Tibial nerve (tissue), 4 donors: Measurements from ENCODE around the gene MMD. TPM values are rescaled to one million over a fixed set of nuclear protein-coding genes. Genes with fewer than 3 reads are reported as not detected.
"Not testable (repeated sequence)": the region's sequence is repeated elsewhere in the genome, so short reads cannot be mapped to it uniquely, and the experiment has no call there.

Experiments
- DNase-seq, 2 donors: peaks; one replicate each; pipeline ENCODE4 v3.0.0-alpha.2; 2019; ENCODE audit warnings: low spot score in 2 of 2
- H3K27ac ChIP-seq, 4 donors: fragments of 200-600 bp; sonication (generic) in 3 of 4; one replicate each; pipeline ENCODE4 v1.5.1; 2017 to 2019; ENCODE audit warnings: mild to moderate bottlenecking in 1 of 4
- H3K27me3 ChIP-seq, 2 donors: fragments of 200-600 bp; sonication (generic) in 1 of 2; one replicate each; pipeline versions ENCODE4 v1.5.1 to v1.6.0; 2017 to 2019
- H3K36me3 ChIP-seq, 3 donors: fragments of 200-600 bp; sonication (generic); one replicate each; pipeline ENCODE4 v1.5.1; 2018 to 2019
- H3K4me1 ChIP-seq, 4 donors: fragments of 200-600 bp; sonication (generic) in 3 of 4; one replicate each; pipeline ENCODE4 v1.5.1; 2017 to 2019
- H3K4me3 ChIP-seq, 4 donors: fragments of 200-600 bp; sonication (generic) in 3 of 4; one replicate each; pipeline ENCODE4 v1.5.1; 2017 to 2019; ENCODE audit warnings: mild to moderate bottlenecking in 1 of 4, moderate library complexity in 1 of 4
- H3K9me3 ChIP-seq, 4 donors: fragments of 200-600 bp; sonication (generic) in 3 of 4; one replicate each; pipeline ENCODE4 v1.5.1; 2017 to 2019
- EP300 ChIP-seq, 2 donors: sonication (generic); formaldehyde crosslinking; IDR thresholded peaks; one replicate each; pipeline ENCODE4 v1.6.1; 2017; ENCODE audit warnings: antibody characterized with exemption in 2 of 2, mild to moderate bottlenecking in 1 of 2
- POLR2A ChIP-seq, 2 donors: fragments of 450-650 bp; IDR thresholded peaks; one replicate each; pipeline ENCODE4 v1.6.1; 2017; ENCODE audit warnings: antibody characterized with exemption in 2 of 2, mild to moderate bottlenecking in 2 of 2, moderate library complexity in 2 of 2
- WGBS, 2 donors: methylation state at CpG; one replicate each; pipeline ENCODE4 v1.1.5; 2018; 5-methylcytosine and 5-hydroxymethylcytosine counted together
- total RNA-seq, 4 donors: library from RNA; depleted of rRNA; stranded (reverse); fragments of >200 nt; gene quantifications; one replicate each; pipeline ENCODE4 v1.1.0, GENCODE V29; 2016
- TF ChIP-seq, protein P1 (sequence below), 5 experiments: fragments of 200-600 bp in 3 of 5; fragments of 450-650 bp in 2 of 5; sonication (generic) in 3 of 5; IDR thresholded peaks; one replicate each; pipeline ENCODE4 v1.5.1; 2016 to 2019; ENCODE audit warnings: antibody characterized with exemption in 5 of 5, mild to moderate bottlenecking in 3 of 5, moderate library complexity in 2 of 5

MMD gene
- total RNA-seq, 4 donors from 2014 or later, result 16.1 to 60.9 (median 37.7) TPM

DNA sequence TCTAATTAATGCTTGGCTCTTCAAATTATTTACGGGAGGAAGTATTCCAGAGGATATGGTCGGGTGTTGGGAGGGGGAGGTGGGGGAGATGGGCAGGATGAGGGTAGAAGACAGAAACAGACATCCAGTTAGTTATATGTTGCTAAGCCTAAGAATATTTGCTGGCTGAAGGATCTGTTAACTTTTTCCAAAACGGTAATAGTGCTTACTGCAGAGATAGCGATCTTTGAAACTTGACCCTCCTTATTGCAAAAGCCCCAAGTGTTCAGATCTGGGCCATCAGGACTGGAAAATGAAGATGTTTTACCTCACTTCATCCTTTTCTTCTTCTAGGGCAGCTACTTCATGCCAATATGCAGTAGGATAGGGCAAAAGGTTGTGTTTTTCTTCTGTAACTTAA lies 27.0 kb upstream of the MMD start:
- Histone ChIP-seq H3K27me3 (no peaks in the 10 kb centered on the region), H3K4me3 (no peak overlapping the region), H3K4me1 (peaks cover 0 to 15% (median 2%) of the 10 kb centered on the region in 4 donors), H3K36me3 (no peaks in the 10 kb centered on the region), H3K27ac (no peak overlapping the region), H3K9me3 (no peaks in the 10 kb centered on the region)
- DNase-seq, result no peak
- 54 to 58% methylated on average over 4 of the region's 4 CpGs for WGBS, 2 donors
- TF ChIP-seq POLR2A (IDR thresholded peaks at IDR 0.05) (no peak), EP300 (IDR thresholded peaks at IDR 0.05) (no peak)
- TF ChIP-seq, protein P1, sequence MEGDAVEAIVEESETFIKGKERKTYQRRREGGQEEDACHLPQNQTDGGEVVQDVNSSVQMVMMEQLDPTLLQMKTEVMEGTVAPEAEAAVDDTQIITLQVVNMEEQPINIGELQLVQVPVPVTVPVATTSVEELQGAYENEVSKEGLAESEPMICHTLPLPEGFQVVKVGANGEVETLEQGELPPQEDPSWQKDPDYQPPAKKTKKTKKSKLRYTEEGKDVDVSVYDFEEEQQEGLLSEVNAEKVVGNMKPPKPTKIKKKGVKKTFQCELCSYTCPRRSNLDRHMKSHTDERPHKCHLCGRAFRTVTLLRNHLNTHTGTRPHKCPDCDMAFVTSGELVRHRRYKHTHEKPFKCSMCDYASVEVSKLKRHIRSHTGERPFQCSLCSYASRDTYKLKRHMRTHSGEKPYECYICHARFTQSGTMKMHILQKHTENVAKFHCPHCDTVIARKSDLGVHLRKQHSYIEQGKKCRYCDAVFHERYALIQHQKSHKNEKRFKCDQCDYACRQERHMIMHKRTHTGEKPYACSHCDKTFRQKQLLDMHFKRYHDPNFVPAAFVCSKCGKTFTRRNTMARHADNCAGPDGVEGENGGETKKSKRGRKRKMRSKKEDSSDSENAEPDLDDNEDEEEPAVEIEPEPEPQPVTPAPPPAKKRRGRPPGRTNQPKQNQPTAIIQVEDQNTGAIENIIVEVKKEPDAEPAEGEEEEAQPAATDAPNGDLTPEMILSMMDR (IDR thresholded peaks at IDR 0.05), result no peak

DNA sequence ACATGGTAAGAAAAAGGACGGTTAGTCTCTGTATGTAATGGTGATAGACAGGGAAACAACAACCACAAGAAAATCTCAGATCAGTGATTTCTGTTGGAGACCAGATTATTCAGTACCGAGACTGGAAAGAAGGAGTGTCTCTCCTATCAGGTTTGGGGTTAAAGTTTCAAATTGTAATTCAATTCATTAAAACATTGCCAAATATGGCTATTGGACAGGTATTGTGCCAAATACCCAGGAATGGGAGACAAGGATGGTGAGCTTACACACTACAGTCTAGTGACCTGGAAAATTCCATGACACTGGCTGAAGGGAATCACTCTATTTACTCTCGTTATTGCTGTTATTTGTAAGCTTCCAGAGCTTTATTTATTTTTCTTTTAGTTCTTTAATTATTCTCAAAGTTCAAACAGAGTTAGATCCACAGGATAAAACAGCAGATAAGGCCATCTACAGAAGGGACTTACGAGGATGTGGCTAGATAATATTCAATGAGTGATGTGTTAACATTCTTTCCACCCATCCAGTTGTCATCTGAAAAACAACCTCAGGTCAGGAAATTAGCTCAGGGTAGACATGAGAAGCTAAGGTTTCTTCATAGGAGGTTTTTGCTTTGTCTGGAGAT lies 25.1 kb upstream of the MMD start:
- TF ChIP-seq, protein P1 (IDR thresholded peaks at IDR 0.05), result no peak
- no peak for TF ChIP-seq EP300 (IDR thresholded peaks at IDR 0.05)
- no peak for TF ChIP-seq POLR2A (IDR thresholded peaks at IDR 0.05)
- Histone ChIP-seq H3K4me3 (no peak overlapping the region), H3K27me3 (no peaks in the 10 kb centered on the region), H3K27ac (peak overlapping the region in 2 of 4 donors; percentile 34 to 57), H3K4me1 (peaks cover 0 to 7% (median 2%) of the 10 kb centered on the region in 4 donors), H3K9me3 (no peaks in the 10 kb centered on the region), H3K36me3 (no peaks in the 10 kb centered on the region)
- WGBS, 2 donors, result 86 to 87% methylated on average over 4 of the region's 4 CpGs
- DNase-seq, result no peak

DNA sequence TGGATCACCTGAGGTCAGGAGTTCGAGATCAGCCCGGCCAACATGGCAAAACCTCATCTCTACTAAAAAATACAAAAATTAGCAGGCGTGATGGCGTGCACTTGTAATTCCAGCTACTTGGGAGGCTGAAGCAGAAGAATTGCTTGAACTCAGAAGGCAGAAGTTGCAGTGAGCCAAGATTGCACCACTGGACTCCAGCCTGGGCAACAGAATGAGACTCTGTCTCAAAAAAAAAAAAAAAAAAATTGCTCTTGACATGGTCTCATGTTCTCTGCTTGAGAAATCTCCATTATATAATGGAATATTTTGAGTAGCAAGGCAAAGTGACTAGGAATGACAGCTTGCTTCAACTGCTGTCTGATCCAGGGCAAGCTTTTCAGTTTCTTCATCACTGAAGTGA lies 24.4 kb upstream of the MMD start:
- WGBS, 2 donors, result 95% methylated on average over 4 of the region's 4 CpGs
- not testable (repeated sequence) for H3K4me1 ChIP-seq, H3K4me3 ChIP-seq, H3K9me3 ChIP-seq, H3K36me3 ChIP-seq, DNase-seq, H3K27me3 ChIP-seq
- peak overlapping the region in 2 of 4 donors; percentile 34 to 57 for H3K27ac ChIP-seq
- TF ChIP-seq EP300 (IDR thresholded peaks at IDR 0.05), result peak in 1 of 2 donors; percentile 63

DNA sequence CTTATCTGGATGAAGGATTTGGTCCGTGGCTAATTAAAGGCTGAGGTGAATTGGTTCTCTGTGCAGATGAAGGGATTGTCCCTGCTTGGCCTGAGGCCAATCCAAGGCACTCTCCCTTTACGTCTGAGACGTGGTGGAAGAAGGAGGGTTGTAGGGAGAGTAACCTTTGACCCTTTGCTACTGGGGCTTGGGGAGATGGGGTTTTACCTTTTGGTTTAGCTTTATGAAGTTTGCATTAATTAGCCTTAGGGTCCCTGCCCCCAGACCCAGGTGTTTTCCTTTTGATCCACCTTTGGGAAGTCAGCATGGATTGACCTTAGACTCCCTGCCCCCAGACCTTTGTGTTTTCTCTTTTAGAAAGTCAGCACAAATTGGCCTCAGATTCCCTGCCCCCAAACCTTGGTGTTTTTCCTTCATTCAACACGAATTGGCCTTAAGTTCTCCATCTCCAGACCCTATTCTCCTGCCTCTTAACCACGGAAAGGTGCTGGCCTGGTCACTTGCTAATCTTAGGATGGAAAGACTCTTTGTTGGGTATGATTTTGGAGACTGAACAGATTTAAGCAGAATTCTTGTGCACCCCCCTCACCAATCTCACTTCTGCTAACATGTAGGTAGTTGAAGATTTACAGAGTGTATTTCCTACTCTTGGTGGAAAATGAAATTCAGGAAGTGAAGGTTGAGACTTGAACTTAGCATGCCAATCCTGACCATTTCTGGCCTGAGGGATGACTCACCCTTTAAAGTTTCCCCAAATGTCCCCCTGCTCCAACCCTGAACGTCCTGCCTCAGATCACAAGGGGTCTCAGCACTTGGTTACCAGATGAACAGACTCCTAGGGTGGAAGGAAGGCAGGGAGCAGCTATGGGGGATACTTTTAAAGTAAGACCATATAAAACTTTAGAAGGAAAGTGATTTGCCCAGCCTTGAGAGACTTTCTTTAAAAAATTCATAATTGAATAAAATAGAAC lies 23.1 kb upstream of the MMD start:
- DNase-seq, result no peak
- TF ChIP-seq, protein P1 (IDR thresholded peaks at IDR 0.05), result no peak
- no peak for TF ChIP-seq POLR2A (IDR thresholded peaks at IDR 0.05)
- no peak for TF ChIP-seq EP300 (IDR thresholded peaks at IDR 0.05)
- peak overlapping the region in 2 of 4 donors; percentile 31 to 41 for H3K27ac ChIP-seq
- no peaks in the 10 kb centered on the region for H3K9me3 ChIP-seq
- no peak overlapping the region for H3K4me3 ChIP-seq
- no peaks in the 10 kb centered on the region for H3K27me3 ChIP-seq
- 49 to 55% methylated on average over 6 of the region's 6 CpGs for WGBS, 2 donors
- H3K36me3 ChIP-seq, result no peaks in the 10 kb centered on the region
- H3K4me1 ChIP-seq, result peaks cover 0 to 7% (median 2%) of the 10 kb centered on the region in 4 donors

DNA sequence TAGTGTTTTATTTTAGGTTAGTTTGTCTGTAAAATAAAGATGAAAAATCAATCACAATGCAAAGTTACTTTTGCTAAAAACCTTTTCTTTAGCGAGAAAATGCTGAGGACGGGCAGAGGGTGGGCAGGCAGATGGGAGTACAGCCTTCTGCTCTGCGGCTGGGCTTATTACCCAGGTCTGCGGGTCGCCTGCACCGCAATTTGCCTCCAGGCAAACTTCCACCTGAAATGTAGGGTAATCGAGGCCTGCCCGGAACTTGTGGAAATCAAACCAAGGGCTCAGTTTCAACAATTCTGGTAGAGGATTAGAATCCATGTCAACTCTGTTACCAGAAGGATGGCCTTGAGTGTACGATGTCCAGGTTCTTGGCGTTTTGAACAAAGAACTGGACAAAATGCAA lies 22.3 kb upstream of the MMD start:
- Histone ChIP-seq H3K27me3 (no peaks in the 10 kb centered on the region), H3K27ac (no peak overlapping the region), H3K4me1 (peaks cover 0 to 7% (median 2%) of the 10 kb centered on the region in 4 donors), H3K36me3 (no peaks in the 10 kb centered on the region), H3K9me3 (no peaks in the 10 kb centered on the region), H3K4me3 (no peak overlapping the region)
- TF ChIP-seq, protein P1 (IDR thresholded peaks at IDR 0.05), result no peak
- no peak for TF ChIP-seq POLR2A (IDR thresholded peaks at IDR 0.05)
- no peak for TF ChIP-seq EP300 (IDR thresholded peaks at IDR 0.05)
- 84 to 88% methylated on average over 10 of the region's 10 CpGs for WGBS, 2 donors
- DNase-seq, result no peak
